ENCODE results near the gene ZNF516. TPM values are rescaled to one million over a fixed set of nuclear protein-coding genes. Genes with fewer than 3 reads are reported as not detected.

The ZNF516 gene
- total and polyA plus RNA-seq, 10 of the 15 experiments (the other 5 are each of a cell fraction or from before 2014, with no cell fraction given): 2.0 to 32.0 (median 8.3) TPM

GRCh38 chr18:76490670-76491472 is 4.2 kb downstream of the ZNF516 start:
- H3K79me2 ChIP-seq (ENCODE audit: control insufficient read depth, insufficient read depth, low read length): peaks cover 83% of the 10 kb centered on the region
- H3K4me1 ChIP-seq (ENCODE audit: control insufficient read depth, insufficient read depth, low read length): peaks cover 21% of the 10 kb centered on the region; the same call in 1 of the 2 replicates
- intact Hi-C loops (cut with micrococcal nuclease; ENCODE audit: unreplicated experiment) (loop anchor here (5.0 to 10.0 kb wide), 5 partner anchors 79 to 1996 kb away; partner anchors contain the start of genes CNDP2, ZNF236 and ZNF407), in situ Hi-C loops (cut with MboI) (no loop called here)
- peak overlapping the region; percentile 29; the same call in 1 of the 2 replicates for H2AFZ ChIP-seq (ENCODE audit: control insufficient read depth, low read depth, low read length)
- 3% methylated on average over 31 of the region's 73 CpGs for WGBS (ENCODE audit: insufficient coverage, insufficient replicate concordance, low lambda C conversion rate, missing lambda C conversion rate)
- peak overlapping the region; percentile 82 for H3K4me3 ChIP-seq
- ATAC-seq: peak; percentile 4; the same call in 1 of the 3 replicates
- no peaks in the 10 kb centered on the region for H3K9me3 ChIP-seq (replicated peaks; ENCODE audit: control insufficient read depth, insufficient read depth, low read length)
- peak overlapping the region; percentile 97 for H3K4me2 ChIP-seq (ENCODE audit: control insufficient read depth, insufficient read depth)
- ChIA-PET POLR2A (interaction anchor here (0.5 to 1.0 kb wide), 4 partner anchors 9 to 17 kb away, joined by 3 to 8 read pairs (median 4); no protein-coding TSS in a partner anchor), CTCF (interaction anchor here (1.0 kb wide), 1 partner anchor 9 kb away, joined by 4 read pairs; no protein-coding TSS in a partner anchor), SMC1A (ENCODE audit: uncharacterized antibody, unreplicated experiment) (interaction anchor here (0.7 to 2.2 kb wide), 9 partner anchors 9 to 92 kb away, joined by 3 to 9 read pairs (median 4); no protein-coding TSS in a partner anchor), RAD21 (ENCODE audit: unreplicated experiment) (interaction anchor here (0.7 to 1.2 kb wide), 5 partner anchors 9 to 131 kb away, joined by 3 to 6 read pairs (median 5); no protein-coding TSS in a partner anchor)
- DNase-seq (ENCODE audit: low read depth, low spot score): no peak
- peak; percentile 49 for FAIRE-seq
- no peaks in the 10 kb centered on the region for H3K36me3 ChIP-seq (ENCODE audit: control insufficient read depth in 2 of 2, insufficient read depth in 2 of 2, low read length in 1 of 2)
- no peaks in the 10 kb centered on the region for H4K20me1 ChIP-seq (ENCODE audit: control insufficient read depth, insufficient read depth)
- peak overlapping the region; percentile 69 for H3K27ac ChIP-seq (ENCODE audit: control insufficient read depth, insufficient read depth)
- no TSS peak for BruUV-seq (replicated peaks)
- H3K27me3 ChIP-seq (replicated peaks in 1 of 2; ENCODE audit: control insufficient read depth in 2 of 2, insufficient read depth in 2 of 2, low read length in 1 of 2): no peaks in the 10 kb centered on the region
- H3K9ac ChIP-seq (ENCODE audit: control insufficient read depth, insufficient read depth, low read length): peak overlapping the region; percentile 76
- TF ChIP-seq IRF5 (IDR thresholded peaks at IDR 0.05; ENCODE audit: borderline replicate concordance): no peak
- TF ChIP-seq TCF12 (IDR thresholded peaks at IDR 0.05; ENCODE audit: low read depth, low read length): no peak
- TF ChIP-seq RELB (IDR thresholded peaks at IDR 0.05; ENCODE audit: low read depth): peak; percentile 44; the same call in 1 of the 2 replicates
- TF ChIP-seq, protein P1, sequence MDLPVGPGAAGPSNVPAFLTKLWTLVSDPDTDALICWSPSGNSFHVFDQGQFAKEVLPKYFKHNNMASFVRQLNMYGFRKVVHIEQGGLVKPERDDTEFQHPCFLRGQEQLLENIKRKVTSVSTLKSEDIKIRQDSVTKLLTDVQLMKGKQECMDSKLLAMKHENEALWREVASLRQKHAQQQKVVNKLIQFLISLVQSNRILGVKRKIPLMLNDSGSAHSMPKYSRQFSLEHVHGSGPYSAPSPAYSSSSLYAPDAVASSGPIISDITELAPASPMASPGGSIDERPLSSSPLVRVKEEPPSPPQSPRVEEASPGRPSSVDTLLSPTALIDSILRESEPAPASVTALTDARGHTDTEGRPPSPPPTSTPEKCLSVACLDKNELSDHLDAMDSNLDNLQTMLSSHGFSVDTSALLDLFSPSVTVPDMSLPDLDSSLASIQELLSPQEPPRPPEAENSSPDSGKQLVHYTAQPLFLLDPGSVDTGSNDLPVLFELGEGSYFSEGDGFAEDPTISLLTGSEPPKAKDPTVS (IDR thresholded peaks at IDR 0.05; ENCODE audit: low read depth, low read length): no peak
- no peak for TF ChIP-seq ZBTB11 (CRISPR knock-in tag; IDR thresholded peaks at IDR 0.05)
- TF ChIP-seq KDM1A (IDR thresholded peaks at IDR 0.05; ENCODE audit: borderline replicate concordance): no peak
- peak; percentile 33; the same call in 1 of the 2 replicates for TF ChIP-seq MTA2 (IDR thresholded peaks at IDR 0.05; ENCODE audit: low read depth)
- TF ChIP-seq BACH1 (IDR thresholded peaks at IDR 0.05; ENCODE audit: borderline replicate concordance): peak; percentile 75; the same call in 1 of the 2 replicates
- 0 out of 2 replicates have a peak, but pooled peaks have one; percentile 9 for TF ChIP-seq PAX5 (IDR thresholded peaks at IDR 0.05; ENCODE audit: borderline replicate concordance, low read depth, low read length)
- TF ChIP-seq RFX5 (IDR thresholded peaks at IDR 0.05; ENCODE audit: low read depth, low read length): no peak

Measured in GM12878 (cell line).